ENCODE data around the gene PHLPP1. TPM values are rescaled to one million over a fixed set of nuclear protein-coding genes. Genes with fewer than 3 reads are reported as not detected.
"Not testable (repeated sequence)": the region's sequence is repeated elsewhere in the genome, so short reads cannot be mapped to it uniquely, and the experiment has no call there.

Gene PHLPP1
- total and polyA plus RNA-seq, 2 donors (not counting 1 experiment from before 2014, with no cell fraction given): 3.6 to 5.0 TPM

GRCh38 chr18:62912885-62913284, 197.5 kb downstream of the PHLPP1 start:
- no peaks in the 10 kb centered on the region for H3K27me3 ChIP-seq (ENCODE audit: control insufficient read depth, insufficient read depth, low read length)
- H3K9me3 ChIP-seq (ENCODE audit: control insufficient read depth, insufficient read depth, low read depth, low read length): no peaks in the 10 kb centered on the region
- no peak overlapping the region for H2AFZ ChIP-seq (ENCODE audit: low read length)
- H3K9ac ChIP-seq (ENCODE audit: insufficient read depth, low read length): no peak overlapping the region
- no peaks in the 10 kb centered on the region for H3K36me3 ChIP-seq (ENCODE audit: control insufficient read depth, insufficient read depth, low read length)
- H3K4me3 ChIP-seq (replicated peaks in 1 of 4; ENCODE audit: control extremely low read depth in 1 of 4, insufficient read depth in 1 of 4, low read depth in 3 of 4, low read length in 4 of 4): no peak overlapping the region
- no peaks in the 10 kb centered on the region for H4K20me1 ChIP-seq (ENCODE audit: control insufficient read depth, extremely low read depth, insufficient read depth, low read length)
- no peak for TF ChIP-seq EZH2 (IDR thresholded peaks at IDR 0.05; ENCODE audit: low read length, missing control alignments)
- TF ChIP-seq, protein P1, sequence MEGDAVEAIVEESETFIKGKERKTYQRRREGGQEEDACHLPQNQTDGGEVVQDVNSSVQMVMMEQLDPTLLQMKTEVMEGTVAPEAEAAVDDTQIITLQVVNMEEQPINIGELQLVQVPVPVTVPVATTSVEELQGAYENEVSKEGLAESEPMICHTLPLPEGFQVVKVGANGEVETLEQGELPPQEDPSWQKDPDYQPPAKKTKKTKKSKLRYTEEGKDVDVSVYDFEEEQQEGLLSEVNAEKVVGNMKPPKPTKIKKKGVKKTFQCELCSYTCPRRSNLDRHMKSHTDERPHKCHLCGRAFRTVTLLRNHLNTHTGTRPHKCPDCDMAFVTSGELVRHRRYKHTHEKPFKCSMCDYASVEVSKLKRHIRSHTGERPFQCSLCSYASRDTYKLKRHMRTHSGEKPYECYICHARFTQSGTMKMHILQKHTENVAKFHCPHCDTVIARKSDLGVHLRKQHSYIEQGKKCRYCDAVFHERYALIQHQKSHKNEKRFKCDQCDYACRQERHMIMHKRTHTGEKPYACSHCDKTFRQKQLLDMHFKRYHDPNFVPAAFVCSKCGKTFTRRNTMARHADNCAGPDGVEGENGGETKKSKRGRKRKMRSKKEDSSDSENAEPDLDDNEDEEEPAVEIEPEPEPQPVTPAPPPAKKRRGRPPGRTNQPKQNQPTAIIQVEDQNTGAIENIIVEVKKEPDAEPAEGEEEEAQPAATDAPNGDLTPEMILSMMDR (conservative IDR thresholded peaks at IDR 0.05 in 1 of 2, IDR thresholded peaks at IDR 0.05 in 1 of 2; ENCODE audit: low read depth in 1 of 2, low read length in 2 of 2): no peak
- H3K79me2 ChIP-seq (ENCODE audit: control insufficient read depth, insufficient read depth, low read length): no peaks in the 10 kb centered on the region
- H3K27ac ChIP-seq (ENCODE audit: insufficient read depth, low read length): no peak overlapping the region
- no peak overlapping the region for H3K4me2 ChIP-seq (ENCODE audit: extremely low read depth, insufficient read depth, low read length)
- DNase-seq (ENCODE audit: low read depth in 2 of 2): no peak
- no peaks in the 10 kb centered on the region for H3K4me1 ChIP-seq (ENCODE audit: control insufficient read depth, extremely low read depth, insufficient read depth, low read length)

DNA sequence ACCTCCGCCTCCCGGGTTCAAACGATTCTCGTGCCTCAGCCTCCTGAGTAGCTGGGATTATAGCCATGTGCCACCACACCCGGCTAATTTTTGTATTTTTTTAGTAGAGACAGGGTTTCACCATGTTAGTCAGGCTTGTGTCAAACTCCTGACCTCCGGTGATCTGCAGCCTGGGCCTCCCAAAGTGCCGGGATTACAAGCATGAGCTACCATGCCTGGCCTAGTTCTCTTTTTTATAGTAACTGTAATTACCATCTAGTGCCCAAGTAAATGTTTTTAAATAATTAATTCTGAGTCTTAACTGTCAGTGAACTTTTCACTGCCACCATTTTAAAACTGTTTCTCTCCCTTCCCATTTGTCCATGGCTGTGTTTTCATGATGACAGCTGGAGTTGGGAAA, 198.5 kb downstream of the PHLPP1 start:
- not testable (repeated sequence) for H3K27me3 ChIP-seq (ENCODE audit: control insufficient read depth, insufficient read depth, low read length); H3K9me3 ChIP-seq (ENCODE audit: control insufficient read depth, insufficient read depth, low read depth, low read length); H4K20me1 ChIP-seq (ENCODE audit: control insufficient read depth, extremely low read depth, insufficient read depth, low read length)

GRCh38 chr18:62914871-62915392, 199.6 kb downstream of the PHLPP1 start:
- H3K9ac ChIP-seq (ENCODE audit: insufficient read depth, low read length): no peak overlapping the region
- no peak overlapping the region for H3K27ac ChIP-seq (ENCODE audit: insufficient read depth, low read length)
- no peak for DNase-seq (ENCODE audit: low read depth in 2 of 2)
- no peaks in the 10 kb centered on the region for H3K36me3 ChIP-seq (ENCODE audit: control insufficient read depth, insufficient read depth, low read length)
- no peak overlapping the region for H2AFZ ChIP-seq (ENCODE audit: low read length)
- H3K79me2 ChIP-seq (ENCODE audit: control insufficient read depth, insufficient read depth, low read length): no peaks in the 10 kb centered on the region
- no peak overlapping the region for H3K4me3 ChIP-seq (replicated peaks in 1 of 4; ENCODE audit: control extremely low read depth in 1 of 4, insufficient read depth in 1 of 4, low read depth in 3 of 4, low read length in 4 of 4)
- no peaks in the 10 kb centered on the region for H4K20me1 ChIP-seq (ENCODE audit: control insufficient read depth, extremely low read depth, insufficient read depth, low read length)
- H3K9me3 ChIP-seq (ENCODE audit: control insufficient read depth, insufficient read depth, low read depth, low read length): no peaks in the 10 kb centered on the region
- H3K4me2 ChIP-seq (ENCODE audit: extremely low read depth, insufficient read depth, low read length): no peak overlapping the region
- H3K4me1 ChIP-seq (ENCODE audit: control insufficient read depth, extremely low read depth, insufficient read depth, low read length): no peaks in the 10 kb centered on the region
- no peak for TF ChIP-seq EZH2 (IDR thresholded peaks at IDR 0.05; ENCODE audit: low read length, missing control alignments)
- TF ChIP-seq, protein P1 (conservative IDR thresholded peaks at IDR 0.05 in 1 of 2, IDR thresholded peaks at IDR 0.05 in 1 of 2; ENCODE audit: low read depth in 1 of 2, low read length in 2 of 2): no peak
- no peaks in the 10 kb centered on the region for H3K27me3 ChIP-seq (ENCODE audit: control insufficient read depth, insufficient read depth, low read length)

More for the DNA sequence above, 198.5 kb downstream of the PHLPP1 start:
- not testable (repeated sequence) for H3K27ac ChIP-seq (ENCODE audit: insufficient read depth, low read length); H3K79me2 ChIP-seq (ENCODE audit: control insufficient read depth, insufficient read depth, low read length); H2AFZ ChIP-seq (ENCODE audit: low read length); H3K36me3 ChIP-seq (ENCODE audit: control insufficient read depth, insufficient read depth, low read length); H3K4me2 ChIP-seq (ENCODE audit: extremely low read depth, insufficient read depth, low read length); H3K4me1 ChIP-seq (ENCODE audit: control insufficient read depth, extremely low read depth, insufficient read depth, low read length); DNase-seq (ENCODE audit: low read depth in 2 of 2); H3K9ac ChIP-seq (ENCODE audit: insufficient read depth, low read length); H3K4me3 ChIP-seq (replicated peaks in 1 of 4; ENCODE audit: control extremely low read depth in 1 of 4, insufficient read depth in 1 of 4, low read depth in 3 of 4, low read length in 4 of 4)
